MCF 10A (cell line): ENCODE results near the gene PIM2. TPM values are rescaled to one million over a fixed set of nuclear protein-coding genes. Genes with fewer than 3 reads are reported as not detected.
"Not testable (repeated sequence)": the region's sequence is repeated elsewhere in the genome, so short reads cannot be mapped to it uniquely, and the experiment has no call there.

Experiments used
- BruUV-seq: library from RNA; stranded (reverse); fragments of 400-500 nt; replicated peaks from 2 replicates; lab custom pipeline; 2021; lab: Mats Ljungman, UMichigan
- CTCF ChIA-PET: fragments of 300-600 bp; sonication (Branson Sonifier 250); formaldehyde crosslinking; extraction: SDS; loops from one replicate; lab custom pipeline; 2021; ENCODE audit warnings: antibody characterized with exemption, inconsistent platforms; lab: Yijun Ruan, JAX
- POLR2A ChIA-PET: fragments of 300-600, 350-650 bp; sonication (Branson Sonifier 250); formaldehyde crosslinking; extraction: SDS; loops from one replicate; lab custom pipeline; 2020; ENCODE audit warnings: antibody characterized with exemption, inconsistent platforms; lab: Yijun Ruan, JAX
- DNase-seq: peaks from one replicate; pipeline ENCODE4 v3.0.0-alpha.2; 2018; ENCODE audit not compliant: unreplicated experiment
- H3K27ac Mint-ChIP-seq: one replicate; pipeline ENCODE4 v1.8.0; 2022; ENCODE audit warnings: mild to moderate bottlenecking, low read depth, mixed read lengths; ENCODE audit not compliant: unreplicated experiment
- H3K27me3 Mint-ChIP-seq: one replicate; pipeline ENCODE4 v1.8.0; 2022; ENCODE audit warnings: mixed read lengths; ENCODE audit not compliant: insufficient read depth, unreplicated experiment
- H3K36me3 Mint-ChIP-seq: one replicate; pipeline ENCODE4 v1.8.0; 2022; ENCODE audit warnings: mild to moderate bottlenecking, moderate library complexity, mixed read lengths; ENCODE audit not compliant: insufficient read depth, unreplicated experiment
- H3K4me1 Mint-ChIP-seq: one replicate; pipeline ENCODE4 v1.8.0; 2022; ENCODE audit warnings: mixed read lengths; ENCODE audit not compliant: insufficient read depth, unreplicated experiment
- H3K4me3 Mint-ChIP-seq: one replicate; pipeline ENCODE4 v1.8.0; 2022; ENCODE audit warnings: mild to moderate bottlenecking, moderate library complexity, mixed read lengths; ENCODE audit not compliant: unreplicated experiment
- H3K9me3 Mint-ChIP-seq: one replicate; pipeline ENCODE4 v1.8.0; 2022; ENCODE audit warnings: mixed read lengths; ENCODE audit not compliant: unreplicated experiment
- intact Hi-C: fragments of 100-400 bp; cut with micrococcal nuclease; formaldehyde crosslinking; loops from 2 replicates; pipeline ENCODE4 v1.14.1; 2022
- total RNA-seq: library from RNA; stranded (reverse); gene quantifications from 2 replicates; pipeline ENCODE4 v1.2.3, GENCODE V29; 2022
- TF ChIP-seq, protein P1 (sequence below): fragments of 200-600 bp; IDR thresholded peaks from one replicate; pipeline ENCODE4 v1.8.0; 2022; ENCODE audit warnings: antibody characterized with exemption, mild to moderate bottlenecking; ENCODE audit not compliant: unreplicated experiment

The PIM2 gene
- total RNA-seq, 1 experiment from 2014 or later: 9.2 TPM

DNA sequence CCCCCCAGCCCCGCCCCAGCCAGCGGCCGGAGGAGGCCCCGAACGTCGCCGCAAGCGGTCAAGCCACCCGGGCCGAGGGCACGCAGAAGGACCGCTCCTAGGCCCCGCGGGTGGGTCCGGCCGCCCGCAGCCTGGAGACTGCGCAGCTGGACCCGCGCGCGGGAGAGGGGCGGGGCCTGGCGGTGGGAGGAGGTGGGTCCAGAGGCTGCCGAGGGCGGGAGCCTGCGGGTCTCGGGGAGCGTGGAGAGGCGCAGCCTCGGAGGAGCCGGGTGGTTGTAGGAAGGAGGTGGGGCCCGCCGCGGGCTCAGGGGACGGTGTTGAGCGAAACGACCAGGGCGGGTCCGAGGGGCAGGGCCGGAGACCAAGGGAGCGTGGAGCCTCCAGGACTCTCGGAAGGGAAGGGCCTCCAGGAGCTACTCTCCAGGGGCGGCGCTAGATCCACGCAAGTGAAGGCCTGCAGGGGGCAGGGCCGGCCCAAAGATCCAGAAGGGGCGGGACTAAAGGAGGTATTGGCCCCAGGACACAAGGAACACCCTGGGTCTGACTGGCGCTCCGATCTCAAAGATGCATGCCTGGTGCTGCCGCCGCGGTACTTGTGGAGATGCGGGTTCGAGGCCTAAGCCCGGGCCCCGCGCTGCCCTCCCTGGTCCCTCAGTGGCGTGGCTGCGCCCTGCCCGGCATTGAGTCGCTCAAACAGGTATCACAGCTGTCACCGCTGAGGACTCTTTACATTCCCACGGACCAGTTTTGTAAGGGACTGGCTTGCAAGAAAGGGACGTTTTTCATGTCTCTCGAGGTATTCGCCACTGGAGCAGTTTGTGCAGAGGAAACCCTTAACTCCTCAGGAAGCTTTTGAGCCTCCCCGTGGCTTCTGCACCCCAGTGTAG lies 27.2 kb downstream of the PIM2 start:
- Mint-ChIP-seq H3K4me3 (peak overlapping the region; percentile 72), H3K36me3 (peaks cover 5% of the 10 kb centered on the region), H3K4me1 (peaks cover 7% of the 10 kb centered on the region), H3K9me3 (peaks cover 21% of the 10 kb centered on the region), H3K27ac (no peak overlapping the region), H3K27me3 (no peaks in the 10 kb centered on the region)
- ChIA-PET CTCF (interaction anchor here (0.6 to 2.1 kb wide), 8 partner anchors 11 to 261 kb away, joined by 3 to 9 read pairs (median 4); no protein-coding TSS in a partner anchor), POLR2A (interaction anchor here (0.7 to 2.4 kb wide), 17 partner anchors 11 to 352 kb away, joined by 3 to 14 read pairs (median 4); partner anchors contain the start of genes HDAC6, OTUD5, PIM2 and SLC35A2)
- intact Hi-C loops: loop anchor here (1.0 to 2.0 kb wide), 3 partner anchors 23 to 37 kb away; no protein-coding TSS in a partner anchor
- no TSS peak for BruUV-seq
- DNase-seq: peak; percentile 83
- TF ChIP-seq, protein P1, sequence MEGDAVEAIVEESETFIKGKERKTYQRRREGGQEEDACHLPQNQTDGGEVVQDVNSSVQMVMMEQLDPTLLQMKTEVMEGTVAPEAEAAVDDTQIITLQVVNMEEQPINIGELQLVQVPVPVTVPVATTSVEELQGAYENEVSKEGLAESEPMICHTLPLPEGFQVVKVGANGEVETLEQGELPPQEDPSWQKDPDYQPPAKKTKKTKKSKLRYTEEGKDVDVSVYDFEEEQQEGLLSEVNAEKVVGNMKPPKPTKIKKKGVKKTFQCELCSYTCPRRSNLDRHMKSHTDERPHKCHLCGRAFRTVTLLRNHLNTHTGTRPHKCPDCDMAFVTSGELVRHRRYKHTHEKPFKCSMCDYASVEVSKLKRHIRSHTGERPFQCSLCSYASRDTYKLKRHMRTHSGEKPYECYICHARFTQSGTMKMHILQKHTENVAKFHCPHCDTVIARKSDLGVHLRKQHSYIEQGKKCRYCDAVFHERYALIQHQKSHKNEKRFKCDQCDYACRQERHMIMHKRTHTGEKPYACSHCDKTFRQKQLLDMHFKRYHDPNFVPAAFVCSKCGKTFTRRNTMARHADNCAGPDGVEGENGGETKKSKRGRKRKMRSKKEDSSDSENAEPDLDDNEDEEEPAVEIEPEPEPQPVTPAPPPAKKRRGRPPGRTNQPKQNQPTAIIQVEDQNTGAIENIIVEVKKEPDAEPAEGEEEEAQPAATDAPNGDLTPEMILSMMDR: peak; percentile 29

DNA sequence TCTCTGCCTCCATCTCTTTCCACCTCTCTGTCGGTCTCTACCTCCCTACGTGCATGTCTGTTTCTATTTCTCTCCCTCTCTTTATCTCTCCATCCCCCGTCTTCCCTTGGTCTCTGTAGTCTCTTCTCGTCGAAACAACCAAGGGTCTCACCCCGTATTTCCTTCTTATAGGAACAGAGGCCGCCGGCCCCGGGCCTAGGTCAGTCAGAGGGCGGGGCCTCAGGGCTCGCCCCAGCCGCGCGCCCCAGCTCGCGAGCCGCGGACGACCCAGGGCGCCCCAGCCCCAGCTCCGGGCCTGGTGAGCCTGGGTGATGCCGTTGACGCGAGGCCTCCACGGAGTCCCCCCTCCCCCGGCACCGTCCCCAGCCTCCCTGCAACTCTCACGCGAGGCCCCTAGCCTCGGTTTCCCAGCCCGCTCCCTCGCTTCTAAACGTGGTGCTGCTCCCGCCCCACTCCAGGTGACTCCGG lies 27.9 kb downstream of the PIM2 start:
- Mint-ChIP-seq H3K9me3 (peaks cover 21% of the 10 kb centered on the region), H3K4me1 (peaks cover 7% of the 10 kb centered on the region), H3K36me3 (peaks cover 5% of the 10 kb centered on the region), H3K27me3 (no peaks in the 10 kb centered on the region), H3K27ac (no peak overlapping the region), H3K4me3 (peak overlapping the region; percentile 72)
- intact Hi-C loops: loop anchor here (1.0 to 2.0 kb wide), 3 partner anchors 22 to 36 kb away; no protein-coding TSS in a partner anchor
- TF ChIP-seq, protein P1: no peak
- CTCF ChIA-PET: interaction anchor here (0.6 to 2.1 kb wide), 5 partner anchors 23 to 86 kb away, joined by 3 to 9 read pairs (median 5); no protein-coding TSS in a partner anchor
- no peak for DNase-seq
- POLR2A ChIA-PET: interaction anchor here (0.7 to 2.4 kb wide), 12 partner anchors 12 to 294 kb away, joined by 3 to 14 read pairs (median 4); partner anchors contain the start of genes OTUD5, PIM2 and SLC35A2
- no TSS peak for BruUV-seq

DNA sequence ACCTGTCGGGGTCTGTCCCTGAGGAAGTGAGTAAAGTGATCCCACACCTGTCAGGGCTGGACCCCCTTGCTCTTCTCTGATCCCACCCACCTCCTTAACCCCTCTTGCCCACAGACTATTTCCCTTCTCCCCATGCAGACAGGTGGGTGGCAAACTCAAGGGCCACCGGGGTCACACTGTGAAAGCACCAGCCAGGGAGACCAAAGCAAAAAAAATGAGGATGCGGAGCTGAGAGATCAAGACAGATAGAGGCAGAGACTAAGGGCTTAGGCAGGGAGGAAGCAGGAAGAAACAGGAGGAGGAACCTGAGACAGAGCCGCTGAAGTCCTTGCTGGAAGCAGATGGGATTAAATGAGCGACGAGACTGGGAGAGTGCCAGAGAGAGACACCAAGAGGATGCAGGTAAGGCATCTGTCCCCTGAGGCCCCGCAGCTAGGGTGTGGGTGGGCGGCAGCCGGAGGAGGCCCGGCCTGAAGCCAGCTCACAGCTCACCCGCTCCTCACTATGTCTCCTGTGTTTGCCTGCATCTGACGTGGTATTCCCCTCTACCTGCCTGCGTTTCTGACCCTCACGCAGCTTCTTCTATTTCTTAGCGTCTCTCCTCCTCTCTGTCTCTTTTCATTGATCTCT lies 28.4 kb downstream of the PIM2 start:
- CTCF ChIA-PET: interaction anchor here (0.7 kb wide), 1 partner anchor 85 kb away, joined by 5 read pairs; no protein-coding TSS in a partner anchor
- POLR2A ChIA-PET: interaction anchor here (1.5 to 2.4 kb wide), 3 partner anchors 12 to 33 kb away, joined by 3 to 14 read pairs (median 5); partner anchors contain the start of gene SLC35A2
- Mint-ChIP-seq H3K36me3 (peaks cover 5% of the 10 kb centered on the region), H3K9me3 (peaks cover 18% of the 10 kb centered on the region), H3K27ac (no peak overlapping the region), H3K4me1 (peaks cover 7% of the 10 kb centered on the region), H3K27me3 (no peaks in the 10 kb centered on the region), H3K4me3 (peak overlapping the region; percentile 33)
- intact Hi-C loops: loop anchor here (2.0 kb wide), 2 partner anchors 22 to 36 kb away; no protein-coding TSS in a partner anchor
- DNase-seq: no peak
- TF ChIP-seq, protein P1: no peak
- no TSS peak for BruUV-seq

DNA sequence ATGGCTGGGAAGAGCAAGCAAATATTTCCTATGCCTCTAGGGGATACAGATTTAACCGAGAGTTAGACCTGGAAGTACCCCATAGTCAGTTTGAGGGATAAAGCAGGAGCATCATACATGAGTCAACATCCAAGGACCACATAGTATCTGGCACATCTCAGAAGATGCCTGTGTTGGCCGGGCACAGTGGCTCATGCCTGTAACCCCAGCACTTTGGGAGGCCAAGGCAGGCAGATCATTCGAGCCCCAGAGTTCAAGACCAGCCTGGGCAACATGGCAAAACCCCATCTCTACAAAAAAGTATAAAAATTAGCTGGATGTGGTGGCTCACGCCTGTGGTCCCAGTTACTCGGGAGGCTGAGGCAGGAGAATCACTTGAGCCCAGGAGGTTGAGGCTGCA lies 32.2 kb downstream of the PIM2 start:
- DNase-seq, H3K4me3 Mint-ChIP-seq, H3K36me3 Mint-ChIP-seq, H3K27me3 Mint-ChIP-seq, H3K4me1 Mint-ChIP-seq, intact Hi-C loops, CTCF ChIA-PET, BruUV-seq, H3K27ac Mint-ChIP-seq: not testable (repeated sequence)
- peaks cover 14% of the 10 kb centered on the region for H3K9me3 Mint-ChIP-seq
- POLR2A ChIA-PET: interaction anchor here (1.6 kb wide), 1 partner anchor 11 kb away, joined by 3 read pairs; the partner anchor contains the start of genes PQBP1 and TIMM17B
